ENCODE measurements around the gene RUNX2.

DNA sequence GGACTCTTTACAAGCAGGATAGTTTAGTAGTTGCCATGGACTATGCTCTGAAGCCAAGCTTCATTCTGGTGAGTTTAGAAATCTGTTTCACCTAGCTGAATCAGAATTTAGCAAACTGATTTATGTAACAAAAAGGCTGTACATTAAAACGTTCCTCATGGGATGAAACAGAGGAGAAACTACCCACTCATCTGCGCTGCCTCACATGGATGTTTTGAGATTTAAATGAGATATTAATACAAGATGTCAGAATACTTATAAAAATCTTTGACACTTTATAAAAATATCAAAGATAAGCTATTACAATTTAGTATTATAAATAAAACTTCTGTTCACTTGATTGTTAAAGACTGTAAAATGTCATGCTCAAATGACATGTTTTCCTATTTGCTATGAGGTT lies 16.8 kb downstream of the RUNX2 start:
- TF ChIP-seq SP1 (IDR thresholded peaks at IDR 0.05) (no peak), HDGF (IDR thresholded peaks at IDR 0.05; ENCODE audit: borderline replicate concordance) (no peak), ELF4 (IDR thresholded peaks at IDR 0.05) (no peak), TARDBP (IDR thresholded peaks at IDR 0.05) (no peak), CTBP1 (IDR thresholded peaks at IDR 0.05; ENCODE audit: borderline replicate concordance) (no peak)

Measured in HEK293T (cell line).